ENCODE data around the gene RBMS3. TPM values are rescaled to one million over a fixed set of nuclear protein-coding genes. Genes with fewer than 3 reads are reported as not detected.

RBMS3 gene
- total and polyA plus RNA-seq, 5 donors = 8.9 to 66.7 (median 56.5) TPM

DNA sequence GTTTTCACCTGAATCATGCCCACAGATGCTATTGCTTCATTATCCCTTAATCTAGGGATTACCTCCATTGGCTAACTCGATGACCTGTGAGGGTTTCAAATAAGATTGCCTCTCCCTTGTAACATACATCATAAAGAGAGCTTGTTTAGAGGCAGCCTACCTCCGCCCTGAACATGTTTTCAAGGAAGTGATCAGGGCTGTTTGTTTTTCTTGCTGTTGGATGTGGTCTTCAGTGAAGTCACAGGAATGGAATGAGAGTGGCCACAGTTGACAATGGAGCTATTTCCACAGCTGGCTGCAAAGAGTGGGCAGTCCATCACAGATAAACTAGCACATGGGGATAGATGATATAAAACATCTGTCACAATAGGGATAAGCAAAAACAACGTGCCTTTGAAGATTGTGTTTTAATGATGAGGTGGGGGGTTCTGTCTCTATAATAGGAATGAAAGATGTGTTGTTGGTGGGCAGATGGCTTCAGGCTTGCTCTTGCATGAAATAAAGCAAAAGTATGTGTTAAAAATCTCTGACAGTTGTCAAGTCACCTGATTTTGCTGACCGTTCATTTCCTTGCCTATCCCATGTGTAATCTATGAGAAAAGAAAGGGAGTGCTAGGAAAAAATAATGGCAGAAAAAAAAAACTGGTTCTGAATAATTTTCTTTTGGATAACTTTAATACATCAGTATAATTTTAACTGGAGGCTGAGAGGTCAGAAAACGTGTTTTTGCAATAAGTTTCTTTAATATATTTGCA is 642.3 kb downstream of the RBMS3 start:
- peak; percentile 33 to 60 (median 35) for DNase-seq
- intact Hi-C loops (cut with DNase I) = no loop called here

DNA sequence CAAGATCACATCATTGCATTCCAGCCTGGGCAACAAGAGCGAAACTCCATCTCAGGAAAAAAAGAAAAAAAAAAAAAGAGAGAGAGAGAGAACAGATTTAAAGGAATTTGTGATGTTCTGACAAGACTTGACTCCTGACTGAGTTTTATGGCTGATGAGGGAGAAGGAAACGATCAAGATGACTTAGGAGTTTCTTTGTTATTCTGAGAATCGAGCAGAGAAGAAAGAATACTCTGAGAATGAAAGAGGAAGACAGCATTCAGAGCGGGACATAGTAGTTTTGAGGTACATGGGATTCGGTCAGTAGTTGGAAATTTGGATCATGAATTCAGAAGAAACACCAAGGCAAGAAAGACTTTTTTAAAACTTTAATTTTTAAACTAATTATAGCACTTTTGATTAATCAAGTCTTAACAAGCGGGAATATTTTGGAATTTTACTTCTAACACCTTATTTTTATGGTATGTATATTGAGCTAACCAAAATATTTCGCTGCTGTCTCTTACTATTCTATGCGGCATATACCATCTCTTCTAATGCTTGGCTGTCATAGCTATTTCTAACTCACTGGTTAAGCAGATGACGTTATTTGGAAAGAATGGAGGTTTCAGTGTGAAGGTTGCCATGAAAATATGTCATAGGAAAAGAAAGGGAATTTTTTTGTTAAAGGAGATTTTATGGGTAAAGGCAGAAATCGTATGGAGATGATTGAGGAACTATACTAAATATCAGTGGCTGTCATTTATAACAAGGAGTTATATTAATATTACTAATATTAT is 644.1 kb downstream of the RBMS3 start:
- 81% methylated on average over 10 of the region's 10 CpGs for WGBS

More for the DNA sequence above, 642.3 kb downstream of the RBMS3 start:
- peaks cover 1% of the 10 kb centered on the region for H3K4me1 ChIP-seq (ENCODE audit: control insufficient read depth, insufficient read depth, low read length)
- ATAC-seq = peak; percentile 88 to 95
- H3K27ac ChIP-seq (ENCODE audit: low read length) = no peak overlapping the region
- H3K4me3 ChIP-seq (ENCODE audit: low read length) = no peak overlapping the region
- H3K27me3 ChIP-seq (ENCODE audit: control insufficient read depth, insufficient read depth) = no peaks in the 10 kb centered on the region
- no peaks in the 10 kb centered on the region for H3K9me3 ChIP-seq (ENCODE audit: control insufficient read depth, low read length)
- 39% methylated on average over 5 of the region's 5 CpGs for WGBS

DNA sequence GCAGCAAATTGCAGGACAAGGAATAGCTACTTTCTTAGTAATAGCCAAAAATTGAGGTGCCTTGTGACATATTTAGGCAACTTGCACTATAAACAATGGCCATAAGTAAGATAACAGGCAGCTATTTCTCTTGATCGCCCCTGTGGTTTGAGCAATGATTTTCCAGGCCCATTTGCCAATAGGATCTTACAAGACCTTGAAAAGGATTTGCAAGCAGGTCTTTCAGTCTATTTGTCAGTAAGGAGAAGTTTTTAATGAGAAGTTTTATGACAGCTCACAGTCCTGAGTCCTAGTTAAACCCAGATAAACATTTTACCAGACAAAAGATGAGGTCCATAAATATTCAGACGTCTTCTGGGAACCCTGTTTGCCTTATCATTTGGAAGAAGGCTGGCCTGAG is 645.5 kb downstream of the RBMS3 start:
- no peak for ATAC-seq
- peak overlapping the region; percentile 6 for H3K4me3 ChIP-seq (ENCODE audit: low read length)
- no peak overlapping the region for H3K27ac ChIP-seq (ENCODE audit: low read length)
- DNase-seq = no peak
- peaks cover 1% of the 10 kb centered on the region for H3K4me1 ChIP-seq (ENCODE audit: control insufficient read depth, insufficient read depth, low read length)
- no peaks in the 10 kb centered on the region for H3K27me3 ChIP-seq (ENCODE audit: control insufficient read depth, insufficient read depth)
- WGBS = 61% methylated on average over 2 of the region's 2 CpGs
- H3K9me3 ChIP-seq (ENCODE audit: control insufficient read depth, low read length) = no peaks in the 10 kb centered on the region
- intact Hi-C loops (cut with DNase I) = no loop called here

More for the DNA sequence above, 644.1 kb downstream of the RBMS3 start:
- ATAC-seq (no peak), DNase-seq (no peak)
- Histone ChIP-seq H3K27me3 (ENCODE audit: control insufficient read depth, insufficient read depth) (no peaks in the 10 kb centered on the region), H3K4me1 (ENCODE audit: control insufficient read depth, insufficient read depth, low read length) (peaks cover 1% of the 10 kb centered on the region), H3K27ac (ENCODE audit: low read length) (no peak overlapping the region), H3K4me3 (ENCODE audit: low read length) (no peak overlapping the region), H3K9me3 (ENCODE audit: control insufficient read depth, low read length) (no peaks in the 10 kb centered on the region)
- intact Hi-C loops (cut with DNase I) = no loop called here

DNA sequence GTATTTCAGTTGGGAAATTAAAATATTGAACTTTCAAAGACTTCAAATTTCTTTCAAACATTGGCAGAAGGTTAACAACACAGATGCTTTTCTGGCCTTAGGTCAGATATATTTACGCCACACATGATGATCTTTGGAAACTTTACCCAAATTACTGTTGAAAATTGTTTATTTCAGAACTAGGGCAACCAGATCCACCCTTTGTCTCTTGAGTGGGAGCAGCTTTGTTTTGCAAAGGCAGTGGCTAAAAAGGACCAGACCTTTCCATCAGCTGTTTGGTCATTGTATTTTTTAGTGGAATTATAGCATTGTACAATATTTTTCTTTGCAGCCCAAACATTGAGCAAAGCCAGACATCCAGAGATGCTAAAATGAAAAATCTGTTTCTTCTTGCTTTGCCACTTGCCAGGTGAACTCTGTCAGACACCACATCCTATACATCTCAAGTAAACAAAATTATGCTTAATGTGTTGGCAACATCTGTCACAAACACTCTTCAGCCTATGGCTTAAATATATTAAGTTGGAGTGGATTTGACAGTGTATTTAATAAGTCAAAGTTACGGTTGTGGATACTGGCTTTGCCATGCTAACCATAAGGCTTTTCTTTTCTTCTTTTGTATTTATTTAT is 651.9 kb downstream of the RBMS3 start:
- Histone ChIP-seq H3K9me3 (ENCODE audit: control insufficient read depth, low read length) (no peaks in the 10 kb centered on the region), H3K27me3 (ENCODE audit: control insufficient read depth, insufficient read depth) (no peaks in the 10 kb centered on the region), H3K4me1 (ENCODE audit: control insufficient read depth, insufficient read depth, low read length) (no peaks in the 10 kb centered on the region), H3K4me3 (ENCODE audit: low read length) (no peak overlapping the region), H3K27ac (ENCODE audit: low read length) (no peak overlapping the region)
- 79% methylated on average over 2 of the region's 2 CpGs for WGBS
- ATAC-seq (no peak), DNase-seq (no peak)
- intact Hi-C loops (cut with DNase I) = no loop called here

DNA sequence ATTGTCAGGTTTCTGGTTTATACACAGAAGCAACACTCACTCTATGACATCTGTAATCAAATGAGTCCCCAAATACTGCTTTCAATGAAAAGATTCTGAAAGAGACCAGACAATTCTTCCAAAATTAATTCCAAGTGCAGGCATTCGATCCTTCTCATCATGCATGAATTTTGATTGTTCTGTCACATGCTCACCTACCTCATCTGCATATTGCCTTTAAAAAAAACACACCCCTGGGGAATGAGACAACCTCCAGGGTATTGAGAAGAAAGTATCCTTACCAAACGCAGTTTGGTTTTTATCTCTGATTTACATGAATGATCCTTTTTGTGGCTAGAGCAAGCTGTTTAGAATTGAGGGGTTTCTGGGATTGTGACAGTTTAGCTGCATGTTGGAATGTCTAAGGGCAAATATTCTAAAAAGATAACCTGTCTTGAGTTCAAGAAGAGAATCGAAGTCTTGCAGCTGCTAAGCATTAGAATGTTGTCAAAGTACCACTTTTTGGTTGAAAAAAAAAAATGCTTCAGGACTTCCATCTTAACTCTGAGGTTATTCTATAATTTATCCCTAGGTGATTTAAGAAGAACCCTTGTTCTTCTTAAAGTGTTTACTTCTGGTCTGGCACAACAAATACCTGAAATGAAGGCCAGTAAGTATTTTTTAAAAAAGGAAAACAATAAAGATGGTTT is 653.1 kb downstream of the RBMS3 start:
- no peak for DNase-seq
- H3K27me3 ChIP-seq (ENCODE audit: control insufficient read depth, insufficient read depth) = no peaks in the 10 kb centered on the region
- no peaks in the 10 kb centered on the region for H3K4me1 ChIP-seq (ENCODE audit: control insufficient read depth, insufficient read depth, low read length)
- no peak for ATAC-seq
- no peak overlapping the region for H3K4me3 ChIP-seq (ENCODE audit: low read length)
- 55% methylated on average over 3 of the region's 3 CpGs for WGBS
- intact Hi-C loops (cut with DNase I) = no loop called here
- H3K9me3 ChIP-seq (ENCODE audit: control insufficient read depth, low read length) = no peaks in the 10 kb centered on the region
- no peak overlapping the region for H3K27ac ChIP-seq (ENCODE audit: low read length)

DNA sequence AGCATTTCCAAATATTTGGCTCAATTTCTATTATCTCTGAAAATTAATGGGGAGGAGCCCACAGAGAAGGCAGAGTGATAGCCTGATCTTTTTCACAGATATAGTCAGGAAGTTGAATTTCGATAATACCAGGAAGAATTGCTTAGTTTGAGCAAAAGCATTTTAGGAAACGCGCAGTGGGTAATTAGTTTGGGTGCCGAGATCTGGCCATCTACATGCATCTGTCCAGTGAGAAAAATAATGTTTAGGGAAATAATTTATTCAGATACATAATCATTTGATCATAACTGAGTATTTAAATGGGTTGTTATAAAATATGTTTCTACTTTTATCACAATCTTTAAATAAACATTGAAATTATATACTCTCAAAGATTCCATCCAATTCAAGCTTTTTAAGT is 653.9 kb downstream of the RBMS3 start:
- no peak overlapping the region for H3K27ac ChIP-seq (ENCODE audit: low read length)
- intact Hi-C loops (cut with DNase I) = no loop called here
- ATAC-seq (no peak), DNase-seq (no peak)
- H3K4me1 ChIP-seq (ENCODE audit: control insufficient read depth, insufficient read depth, low read length) = no peaks in the 10 kb centered on the region
- H3K4me3 ChIP-seq (ENCODE audit: low read length) = no peak overlapping the region
- WGBS = 64% methylated on average over 4 of the region's 4 CpGs
- no peaks in the 10 kb centered on the region for H3K9me3 ChIP-seq (ENCODE audit: control insufficient read depth, low read length)
- H3K27me3 ChIP-seq (ENCODE audit: control insufficient read depth, insufficient read depth) = no peaks in the 10 kb centered on the region

DNA sequence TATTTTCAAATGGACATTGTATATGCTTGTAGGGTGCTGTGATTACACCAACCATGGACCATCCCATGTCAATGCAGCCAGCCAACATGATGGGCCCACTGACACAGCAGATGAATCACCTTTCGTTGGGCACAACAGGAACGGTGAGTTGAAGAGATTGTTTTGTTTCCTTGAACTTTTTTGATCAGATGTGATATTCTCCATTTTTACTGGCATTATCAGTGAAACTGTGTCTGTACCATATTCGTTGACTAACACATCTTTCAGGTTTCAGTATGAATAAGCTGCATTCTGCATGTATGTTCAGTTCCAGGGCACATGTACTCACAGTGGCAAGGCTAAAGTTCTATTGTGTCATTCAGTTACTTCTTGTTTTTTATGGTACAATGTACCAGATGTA is 655.2 kb downstream of the RBMS3 start:
- Histone ChIP-seq H3K27ac (ENCODE audit: low read length) (no peak overlapping the region), H3K4me1 (ENCODE audit: control insufficient read depth, insufficient read depth, low read length) (no peaks in the 10 kb centered on the region), H3K27me3 (ENCODE audit: control insufficient read depth, insufficient read depth) (no peaks in the 10 kb centered on the region), H3K4me3 (ENCODE audit: low read length) (no peak overlapping the region), H3K9me3 (ENCODE audit: control insufficient read depth, low read length) (no peaks in the 10 kb centered on the region)
- intact Hi-C loops (cut with DNase I) = no loop called here
- WGBS = 94% methylated on average over 3 of the region's 3 CpGs
- ATAC-seq = no peak
- DNase-seq = no peak

DNA sequence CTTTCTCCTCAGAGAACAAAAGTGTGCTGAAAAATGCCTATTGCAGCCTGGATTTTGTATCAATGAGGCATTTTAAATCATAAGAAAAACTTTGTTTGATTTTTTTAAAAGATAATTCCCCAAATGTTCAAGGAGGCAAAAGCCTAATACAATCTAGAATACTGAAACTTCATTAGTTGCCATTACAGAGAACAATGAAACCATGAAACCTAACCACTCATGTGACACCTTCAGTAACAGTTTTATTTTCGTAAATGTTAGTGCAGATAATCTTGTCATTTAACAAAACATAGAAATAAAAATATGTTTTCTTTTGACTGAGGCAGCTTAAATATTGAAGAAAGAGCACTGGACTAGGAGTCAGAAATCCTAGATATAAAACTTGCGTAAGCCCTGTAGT is 655.9 kb downstream of the RBMS3 start:
- H3K9me3 ChIP-seq (ENCODE audit: control insufficient read depth, low read length) = no peaks in the 10 kb centered on the region
- intact Hi-C loops (cut with DNase I) = no loop called here
- no peaks in the 10 kb centered on the region for H3K4me1 ChIP-seq (ENCODE audit: control insufficient read depth, insufficient read depth, low read length)
- 95% methylated on average over 2 of the region's 2 CpGs for WGBS
- H3K27ac ChIP-seq (ENCODE audit: low read length) = no peak overlapping the region
- ATAC-seq = no peak
- no peak for DNase-seq
- no peaks in the 10 kb centered on the region for H3K27me3 ChIP-seq (ENCODE audit: control insufficient read depth, insufficient read depth)
- H3K4me3 ChIP-seq (ENCODE audit: low read length) = no peak overlapping the region

DNA sequence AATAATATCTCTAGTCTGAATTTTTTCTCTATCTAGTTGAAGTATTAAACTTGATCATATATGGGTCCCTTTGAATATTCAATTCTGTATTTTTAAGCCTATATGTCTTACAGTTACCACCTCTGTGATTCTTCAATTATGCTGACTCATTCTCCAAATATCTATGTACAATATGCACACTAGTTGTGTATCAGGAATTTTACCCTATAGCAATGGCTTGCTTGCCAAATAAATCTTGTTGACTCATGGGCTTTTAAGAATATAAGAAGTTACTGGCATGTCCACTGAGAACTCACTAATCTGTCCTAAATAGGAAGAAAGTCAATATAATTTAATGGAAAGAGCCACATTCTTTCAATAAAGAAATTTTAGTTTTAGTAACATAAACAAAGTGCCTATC is 656.3 kb downstream of the RBMS3 start:
- H3K9me3 ChIP-seq (ENCODE audit: control insufficient read depth, low read length) = no peaks in the 10 kb centered on the region
- no peaks in the 10 kb centered on the region for H3K27me3 ChIP-seq (ENCODE audit: control insufficient read depth, insufficient read depth)
- no peak overlapping the region for H3K27ac ChIP-seq (ENCODE audit: low read length)
- H3K4me1 ChIP-seq (ENCODE audit: control insufficient read depth, insufficient read depth, low read length) = peaks cover 1% of the 10 kb centered on the region
- ATAC-seq = no peak
- DNase-seq = no peak
- H3K4me3 ChIP-seq (ENCODE audit: low read length) = no peak overlapping the region
- intact Hi-C loops (cut with DNase I) = no loop called here

DNA sequence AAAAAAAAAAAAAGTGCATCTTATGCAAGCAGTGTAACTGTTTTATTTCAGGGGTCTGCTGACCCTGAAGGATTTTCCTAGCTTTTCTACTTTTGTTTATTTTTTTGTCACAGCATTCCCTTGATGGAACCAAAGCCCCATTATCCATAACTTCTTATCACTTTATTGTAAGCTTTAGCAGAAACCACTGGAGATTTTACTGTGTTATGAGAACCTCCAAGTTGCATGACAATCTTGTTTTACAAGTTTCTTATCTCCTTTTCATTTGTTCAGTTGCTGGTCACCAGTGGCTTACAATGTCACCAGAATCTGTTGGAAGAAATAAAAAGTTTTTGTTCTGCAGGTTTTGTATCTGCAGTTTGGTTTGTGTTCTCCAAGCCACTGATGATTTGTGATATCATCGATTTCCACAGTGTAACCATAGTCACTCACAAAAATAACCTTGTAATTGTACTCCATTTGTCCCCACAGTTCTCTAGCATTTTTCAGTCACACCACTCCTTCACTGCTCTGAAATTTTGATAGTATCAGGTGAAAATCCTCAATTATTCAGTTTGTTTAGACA is 660.0 kb downstream of the RBMS3 start:
- no peaks in the 10 kb centered on the region for H3K27me3 ChIP-seq (ENCODE audit: control insufficient read depth, insufficient read depth)
- WGBS = 27% methylated on average over 1 of the region's 1 CpG
- intact Hi-C loops (cut with DNase I) = no loop called here
- ATAC-seq (peak in 1 of 2 donors; percentile 26), DNase-seq (no peak)
- H3K9me3 ChIP-seq (ENCODE audit: control insufficient read depth, low read length) = no peaks in the 10 kb centered on the region
- peaks cover 3% of the 10 kb centered on the region for H3K4me1 ChIP-seq (ENCODE audit: control insufficient read depth, insufficient read depth, low read length)
- no peak overlapping the region for H3K27ac ChIP-seq (ENCODE audit: low read length)
- H3K4me3 ChIP-seq (ENCODE audit: low read length) = no peak overlapping the region

Measured in right cardiac atrium (tissue), 5 donors.